GM12878 (cell line): ENCODE results near the gene SOST. TPM values are rescaled to one million over a fixed set of nuclear protein-coding genes. Genes with fewer than 3 reads are reported as not detected.

Experiments used
- ATAC-seq: fragments of 200-7000 bp; cut with Tn5 transposase; 3 replicates; pipeline ENCODE4 v1.9.1; 2020; ENCODE audit warnings: mild to moderate bottlenecking, moderate library complexity
- BruUV-seq: library from RNA; stranded (reverse); fragments of 400-500 nt; replicated peaks from 2 replicates; lab custom pipeline; 2021; lab: Mats Ljungman, UMichigan
- CTCF ChIA-PET: fragments of 300-600 bp; sonication (Branson Sonifier 250); formaldehyde crosslinking; extraction: SDS; loops from one replicate; lab custom pipeline; 2021; ENCODE audit warnings: inconsistent platforms; lab: Yijun Ruan, JAX
- POLR2A ChIA-PET: fragments of 350-600 bp; formaldehyde crosslinking; extraction: SDS; loops from one replicate; lab custom pipeline; 2021; ENCODE audit warnings: inconsistent platforms; lab: Charles Lee
- RAD21 ChIA-PET: fragments of 300-600 bp; sonication (Branson Sonifier 250); formaldehyde crosslinking; loops from one replicate; lab custom pipeline; 2023; ENCODE audit warnings: antibody characterized with exemption; ENCODE audit not compliant: unreplicated experiment; lab: Charles Lee
- SMC1A ChIA-PET: fragments of 300-600 bp; sonication (Branson Sonifier 250); formaldehyde crosslinking; loops from one replicate; lab custom pipeline; 2023; ENCODE audit not compliant: unreplicated experiment, uncharacterized antibody; lab: Charles Lee
- DNase-seq: peaks from one replicate; pipeline ENCODE4 v3.0.0-alpha.2; 2011; ENCODE audit warnings: low read depth, low spot score
- FAIRE-seq: peaks from 3 replicates; lab custom pipeline; 2011; peaks lifted over from hg19 to GRCh38; lab: Jason Lieb, UNC
- H2AFZ ChIP-seq: 2 replicates; pipeline ENCODE4 v1.6.0; 2011; ENCODE audit warnings: low read depth, low read length, control low read depth; ENCODE audit not compliant: control insufficient read depth
- H3K27ac ChIP-seq: 2 replicates; pipeline ENCODE4 v1.5.1; 2011; ENCODE audit warnings: control low read depth; ENCODE audit not compliant: control insufficient read depth, insufficient read depth
- H3K27me3 ChIP-seq, 2 experiments: replicated peaks in 1 of 2; 2 replicates each; pipeline versions ENCODE4 v1.6.0 to v1.6.1; 2011; ENCODE audit warnings: low read length in 1 of 2; ENCODE audit not compliant: control insufficient read depth in 2 of 2, insufficient read depth in 2 of 2
- H3K36me3 ChIP-seq, 2 experiments: 2 replicates each; pipeline ENCODE4 v1.5.1; 2011; ENCODE audit warnings: low read length in 1 of 2; ENCODE audit not compliant: control insufficient read depth in 2 of 2, insufficient read depth in 2 of 2
- H3K4me1 ChIP-seq: 2 replicates; pipeline ENCODE4 v1.6.1; 2011; ENCODE audit warnings: mild to moderate bottlenecking, low read length, moderate library complexity, mixed read lengths; ENCODE audit not compliant: control insufficient read depth, insufficient read depth
- H3K4me2 ChIP-seq: 2 replicates; pipeline ENCODE4 v1.6.0; 2011; ENCODE audit warnings: control low read depth; ENCODE audit not compliant: control insufficient read depth, insufficient read depth
- H3K4me3 ChIP-seq: fragments of 200-600 bp; sonication (generic); 2 replicates; pipeline ENCODE4 v1.5.1; 2016
- H3K79me2 ChIP-seq: 2 replicates; pipeline ENCODE4 v1.6.0; 2011; ENCODE audit warnings: low read length; ENCODE audit not compliant: control insufficient read depth, insufficient read depth
- H3K9ac ChIP-seq: 2 replicates; pipeline ENCODE4 v1.8.0; 2011; ENCODE audit warnings: low read length, control low read depth, mixed read lengths; ENCODE audit not compliant: control insufficient read depth, insufficient read depth
- H3K9me3 ChIP-seq: replicated peaks from 3 replicates; pipeline ENCODE4 v1.5.1; 2011; ENCODE audit warnings: mild to moderate bottlenecking, low read length; ENCODE audit not compliant: control insufficient read depth, insufficient read depth
- H4K20me1 ChIP-seq: 2 replicates; pipeline ENCODE4 v1.6.0; 2011; ENCODE audit not compliant: control insufficient read depth, insufficient read depth
- CBX5 ChIP-seq: sonication (generic); IDR thresholded peaks from 2 replicates; pipeline ENCODE4 v1.6.1; 2016; ENCODE audit warnings: low read depth, moderate library complexity, mild to moderate bottlenecking, inconsistent platforms
- ETV6 ChIP-seq, 2 experiments: fragments of 450-650 bp in 1 of 2; IDR thresholded peaks in 1 of 2; conservative IDR thresholded peaks in 1 of 2; 2 replicates each; pipeline ENCODE4 v1.6.1; 2014; ENCODE audit warnings: antibody characterized with exemption in 1 of 2, borderline replicate concordance in 1 of 2, low read depth in 1 of 2, mild to moderate bottlenecking in 1 of 2, moderate library complexity in 1 of 2
- MYB ChIP-seq: fragments of 150-350 bp; IDR thresholded peaks from 2 replicates; pipeline ENCODE4 v1.6.1; 2014; ENCODE audit warnings: mild to moderate bottlenecking, low read depth, low read length, borderline replicate concordance
- PML ChIP-seq: IDR thresholded peaks from 2 replicates; pipeline ENCODE4 v1.6.1; 2012; ENCODE audit warnings: low read length, inconsistent platforms
- RFX5 ChIP-seq: IDR thresholded peaks from 2 replicates; pipeline ENCODE4 v1.6.1; 2011; ENCODE audit warnings: low read depth, low read length, improper control_type of control experiment
- TCF12 ChIP-seq: IDR thresholded peaks from 2 replicates; pipeline ENCODE4 v1.6.1; 2011; ENCODE audit warnings: low read depth, mild to moderate bottlenecking, low read length
- ZNF384 ChIP-seq: IDR thresholded peaks from 2 replicates; pipeline ENCODE4 v1.6.1; 2012; ENCODE audit warnings: low read depth, mild to moderate bottlenecking, low read length, improper control_type of control experiment, borderline replicate concordance
- WGBS: methylation state at CpG from one replicate; pipeline ENCODE4 v1.1.6; 2016; ENCODE audit warnings: low lambda C conversion rate; ENCODE audit not compliant: insufficient replicate concordance, insufficient coverage; ENCODE audit errors: missing lambda C conversion rate; 5-methylcytosine and 5-hydroxymethylcytosine counted together
- in situ Hi-C: fragments of 300-500 bp; cut with MboI; formaldehyde crosslinking; loops from 9 replicates; pipeline ENCODE4 v1.14.3; 2018; ENCODE audit warnings: mixed read lengths
- intact Hi-C: fragments of 100-400 bp; cut with micrococcal nuclease; formaldehyde crosslinking; loops from one replicate; pipeline ENCODE4 v1.14.2; 2022; ENCODE audit not compliant: unreplicated experiment
- polyA plus RNA-seq, 11 experiments: library from polyadenylated mRNA; depleted of rRNA in 4 of 11; unstranded in 6 of 11; stranded (reverse) in 5 of 11; fragments of >200 nt; fragmentation: Nextera tagmentation in 4 of 11; fragmentation: Illumina TruSeq in 1 of 11; extraction: Ambion mirVana in 4 of 11; extraction: Trizol in 1 of 11; gene quantifications; 1 replicate in 1 of 11; 2 replicates in 10 of 11; pipeline versions ENCODE4 v1.2.1 to v1.2.3, GENCODE V29; 2011 to 2016; ENCODE audit warnings: inconsistent platforms in 2 of 11, missing spikeins in 2 of 11, low read depth in 1 of 11
- total RNA-seq, 4 experiments: library from RNA; depleted of rRNA in 3 of 4; stranded (reverse); fragments of >200 nt in 3 of 4; fragmentation: Illumina TruSeq in 1 of 4; extraction: Trizol in 1 of 4; gene quantifications; 2 replicates each; pipeline versions ENCODE4 v1.2.1 to v1.2.3, GENCODE V29; 2013 to 2021
- TF ChIP-seq, protein P1 (sequence below), 3 experiments: IDR thresholded peaks in 2 of 3; conservative IDR thresholded peaks in 1 of 3; 2 replicates each; pipeline ENCODE4 v1.5.1; 2011; ENCODE audit warnings: low read depth in 3 of 3, low read length in 3 of 3, mild to moderate bottlenecking in 3 of 3, control low read depth in 2 of 3, moderate library complexity in 2 of 3, inconsistent platforms in 1 of 3, mixed read lengths in 1 of 3; ENCODE audit not compliant: control insufficient read depth in 2 of 3, insufficient read depth in 1 of 3; ENCODE audit errors: extremely low read depth in 1 of 3
- TF ChIP-seq, protein P2 (sequence below): fragments of 150-350 bp; IDR thresholded peaks from 2 replicates; pipeline ENCODE4 v1.6.1; 2014; ENCODE audit warnings: mild to moderate bottlenecking, low read depth, low read length

The SOST gene
- total and polyA plus RNA-seq, 10 of the 15 experiments (the other 5 are each of a cell fraction or from before 2014, with no cell fraction given) = not detected

DNA sequence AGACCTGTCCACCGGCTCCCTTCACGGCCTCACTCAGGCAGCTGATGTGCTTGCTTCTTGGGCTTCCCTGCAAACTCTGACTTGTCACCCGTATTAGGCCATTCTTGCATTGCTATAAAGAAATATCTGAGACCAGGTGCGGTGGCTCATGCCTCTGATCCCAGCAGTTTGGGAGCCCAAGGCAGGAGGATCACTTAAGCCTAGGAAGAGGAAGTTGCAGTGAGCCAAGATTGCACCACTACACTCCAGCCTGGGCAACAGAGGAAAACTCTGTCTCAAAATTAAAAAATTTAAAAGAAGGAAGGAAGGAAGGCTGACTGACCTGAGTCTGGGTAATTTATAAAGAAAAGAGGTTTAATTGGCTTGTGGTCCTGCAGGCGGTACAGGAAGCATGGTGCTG is 17.0 kb downstream of the SOST start:
- no peak overlapping the region for H2AFZ ChIP-seq
- WGBS = 28% methylated on average over 5 of the region's 5 CpGs
- ATAC-seq = no peak
- intact Hi-C loops (no loop called here), in situ Hi-C loops (no loop called here)
- ChIA-PET CTCF (interaction anchor here (0.6 to 0.8 kb wide), 2 partner anchors 18 to 31 kb away, joined by 3 read pairs; no protein-coding TSS in a partner anchor), RAD21 (no interaction called here), SMC1A (no interaction called here), POLR2A (no interaction called here)
- H3K27me3 ChIP-seq = peaks cover 3 to 5% of the 10 kb centered on the region in 2 experiments
- no TSS peak for BruUV-seq
- no peak overlapping the region for H3K27ac ChIP-seq
- no peaks in the 10 kb centered on the region for H3K36me3 ChIP-seq
- no peak for DNase-seq
- no peaks in the 10 kb centered on the region for H3K4me1 ChIP-seq
- no peak overlapping the region for H3K4me2 ChIP-seq
- FAIRE-seq = no peak
- H3K79me2 ChIP-seq = no peaks in the 10 kb centered on the region
- TF ChIP-seq ETV6 (conservative IDR thresholded peaks at IDR 0.05 in 1 of 2, IDR thresholded peaks at IDR 0.05 in 1 of 2; ENCODE audit: borderline replicate concordance in 1 of 2, low read depth in 1 of 2) (no peak), MYB (no peak), RFX5 (no peak), CBX5 (no peak), PML (no peak), TCF12 (no peak), ZNF384 (no peak)
- TF ChIP-seq, protein P1, sequence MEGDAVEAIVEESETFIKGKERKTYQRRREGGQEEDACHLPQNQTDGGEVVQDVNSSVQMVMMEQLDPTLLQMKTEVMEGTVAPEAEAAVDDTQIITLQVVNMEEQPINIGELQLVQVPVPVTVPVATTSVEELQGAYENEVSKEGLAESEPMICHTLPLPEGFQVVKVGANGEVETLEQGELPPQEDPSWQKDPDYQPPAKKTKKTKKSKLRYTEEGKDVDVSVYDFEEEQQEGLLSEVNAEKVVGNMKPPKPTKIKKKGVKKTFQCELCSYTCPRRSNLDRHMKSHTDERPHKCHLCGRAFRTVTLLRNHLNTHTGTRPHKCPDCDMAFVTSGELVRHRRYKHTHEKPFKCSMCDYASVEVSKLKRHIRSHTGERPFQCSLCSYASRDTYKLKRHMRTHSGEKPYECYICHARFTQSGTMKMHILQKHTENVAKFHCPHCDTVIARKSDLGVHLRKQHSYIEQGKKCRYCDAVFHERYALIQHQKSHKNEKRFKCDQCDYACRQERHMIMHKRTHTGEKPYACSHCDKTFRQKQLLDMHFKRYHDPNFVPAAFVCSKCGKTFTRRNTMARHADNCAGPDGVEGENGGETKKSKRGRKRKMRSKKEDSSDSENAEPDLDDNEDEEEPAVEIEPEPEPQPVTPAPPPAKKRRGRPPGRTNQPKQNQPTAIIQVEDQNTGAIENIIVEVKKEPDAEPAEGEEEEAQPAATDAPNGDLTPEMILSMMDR (IDR thresholded peaks at IDR 0.05 in 2 of 3, conservative IDR thresholded peaks at IDR 0.05 in 1 of 3; ENCODE audit: control insufficient read depth in 2 of 3, extremely low read depth in 1 of 3, insufficient read depth in 1 of 3, low read depth in 3 of 3, low read length in 3 of 3) = no peak
- TF ChIP-seq, protein P2, sequence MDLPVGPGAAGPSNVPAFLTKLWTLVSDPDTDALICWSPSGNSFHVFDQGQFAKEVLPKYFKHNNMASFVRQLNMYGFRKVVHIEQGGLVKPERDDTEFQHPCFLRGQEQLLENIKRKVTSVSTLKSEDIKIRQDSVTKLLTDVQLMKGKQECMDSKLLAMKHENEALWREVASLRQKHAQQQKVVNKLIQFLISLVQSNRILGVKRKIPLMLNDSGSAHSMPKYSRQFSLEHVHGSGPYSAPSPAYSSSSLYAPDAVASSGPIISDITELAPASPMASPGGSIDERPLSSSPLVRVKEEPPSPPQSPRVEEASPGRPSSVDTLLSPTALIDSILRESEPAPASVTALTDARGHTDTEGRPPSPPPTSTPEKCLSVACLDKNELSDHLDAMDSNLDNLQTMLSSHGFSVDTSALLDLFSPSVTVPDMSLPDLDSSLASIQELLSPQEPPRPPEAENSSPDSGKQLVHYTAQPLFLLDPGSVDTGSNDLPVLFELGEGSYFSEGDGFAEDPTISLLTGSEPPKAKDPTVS = no peak
- H4K20me1 ChIP-seq = no peaks in the 10 kb centered on the region
- no peak overlapping the region for H3K9ac ChIP-seq
- H3K9me3 ChIP-seq = no peaks in the 10 kb centered on the region; the same call in 2 of the 3 replicates
- no peak overlapping the region for H3K4me3 ChIP-seq
